GM12891 (cell line): ENCODE results near the gene CRADD.

Experiments
- POLR2A ChIP-seq: IDR thresholded peaks from 2 replicates; pipeline ENCODE4 v1.6.1; 2011; ENCODE audit warnings: low read depth, low read length, control low read depth
- POLR2AphosphoS5 ChIP-seq: IDR thresholded peaks from 2 replicates; pipeline ENCODE4 v1.6.1; 2011; ENCODE audit warnings: low read depth, low read length, control low read depth
- POU2F2 ChIP-seq: IDR thresholded peaks from 2 replicates; pipeline ENCODE4 v1.6.1; 2011; ENCODE audit warnings: low read depth, mild to moderate bottlenecking, control low read depth, low read length, moderate library complexity
- TAF1 ChIP-seq: IDR thresholded peaks from 2 replicates; pipeline ENCODE4 v1.6.1; 2011; ENCODE audit warnings: low read depth, low read length, control low read depth

DNA sequence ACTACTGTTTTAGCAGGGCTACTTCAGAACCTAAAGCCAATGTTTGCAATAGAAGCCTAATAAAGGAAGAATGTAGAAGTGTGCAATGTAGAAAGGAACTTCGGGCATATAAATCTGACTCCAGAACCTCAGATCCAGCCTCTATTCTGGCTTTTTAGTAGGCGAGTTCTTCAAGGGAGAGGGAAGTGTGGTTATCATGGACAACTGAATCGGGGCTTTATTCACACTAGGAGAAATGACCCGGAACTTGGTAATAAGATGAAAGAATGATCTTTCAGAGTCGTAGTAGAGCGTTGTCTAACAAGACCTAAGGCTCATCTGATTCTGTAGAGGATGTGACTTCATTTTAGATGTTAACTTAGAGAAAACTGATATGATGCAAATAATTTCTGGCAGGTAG is 72.9 kb downstream of the CRADD start:
- no peak for TF ChIP-seq POLR2AphosphoS5
- TF ChIP-seq TAF1 = no peak
- TF ChIP-seq POU2F2 = no peak
- TF ChIP-seq POLR2A = no peak
